SK-N-SH (cell line): ENCODE results near the gene RAB26. TPM values are rescaled to one million over a fixed set of nuclear protein-coding genes. Genes with fewer than 3 reads are reported as not detected.

Source experiments
- CTCF ChIA-PET: fragments of 300-600, 350-600 bp; formaldehyde crosslinking; extraction: SDS; loops from one replicate; lab custom pipeline; 2021; lab: Yijun Ruan, JAX
- POLR2A ChIA-PET: fragments of 350-600 bp; sonication (Branson Sonifier 250); formaldehyde crosslinking; extraction: SDS; loops from one replicate; lab custom pipeline; 2020; ENCODE audit warnings: antibody characterized with exemption, inconsistent platforms; lab: Yijun Ruan, JAX
- DNase-seq: peaks from one replicate; pipeline ENCODE4 v3.0.0; 2012
- H2AFZ ChIP-seq: fragments of 200-600 bp; sonication (generic); 2 replicates; pipeline ENCODE4 v1.8.1; 2016; ENCODE audit warnings: antibody characterized with exemption, mild to moderate bottlenecking, low read depth
- H3F3A ChIP-seq: fragments of 200-600 bp; sonication (generic); replicated peaks from 2 replicates; pipeline ENCODE3; 2016; ENCODE audit warnings: antibody characterized with exemption, mild to moderate bottlenecking; ENCODE audit not compliant: insufficient read depth
- H3K27ac ChIP-seq, 2 experiments: fragments of 200-500 bp in 1 of 2; fragments of 200-600 bp in 1 of 2; sonication (Bioruptor generic) in 1 of 2; sonication (generic), shearing (Covaris generic) in 1 of 2; 2 replicates each; pipeline versions ENCODE4 v1.5.1 to v1.6.1; 2014 to 2016; ENCODE audit warnings: low read depth in 2 of 2, inconsistent platforms in 1 of 2, low read length in 1 of 2, mild to moderate bottlenecking in 1 of 2, mixed read lengths in 1 of 2
- H3K27me3 ChIP-seq: fragments of 200-600 bp; sonication (generic), shearing (Covaris generic); 2 replicates; pipeline ENCODE4 v1.6.1; 2016; ENCODE audit warnings: mixed run types; ENCODE audit not compliant: insufficient read depth
- H3K36me3 ChIP-seq, 2 experiments: fragments of 200-500 bp in 1 of 2; fragments of 200-600 bp in 1 of 2; sonication (Bioruptor generic) in 1 of 2; sonication (generic) in 1 of 2; replicated peaks in 1 of 2; 2 replicates each; pipeline versions ENCODE3 to v1.5.1; 2014 to 2016; ENCODE audit warnings: low read length in 1 of 2, mild to moderate bottlenecking in 1 of 2; ENCODE audit not compliant: insufficient read depth in 2 of 2, control insufficient read depth in 1 of 2
- H3K4me1 ChIP-seq, 2 experiments: fragments of 200-500 bp in 1 of 2; fragments of 200-600 bp in 1 of 2; sonication (Bioruptor generic) in 1 of 2; sonication (generic), shearing (Covaris generic) in 1 of 2; 2 replicates each; pipeline versions ENCODE4 v1.5.1 to v1.6.1; 2014 to 2016; ENCODE audit warnings: low read depth in 1 of 2, low read length in 1 of 2, mixed run types in 1 of 2; ENCODE audit not compliant: insufficient read depth in 2 of 2, control insufficient read depth in 1 of 2
- H3K4me2 ChIP-seq: fragments of 200-600 bp; sonication (generic), shearing (Covaris generic); 2 replicates; pipeline ENCODE4 v1.6.1; 2017; ENCODE audit warnings: mixed run types
- H3K4me3 ChIP-seq, 2 experiments: fragments of 200-500 bp in 1 of 2; fragments of 200-600 bp in 1 of 2; sonication (Bioruptor generic) in 1 of 2; sonication (generic), shearing (Covaris generic) in 1 of 2; 2 replicates each; pipeline versions ENCODE4 v1.5.1 to v1.8.1; 2014 to 2016; ENCODE audit warnings: low read depth in 2 of 2, inconsistent platforms in 1 of 2, low read length in 1 of 2, mild to moderate bottlenecking in 1 of 2, mixed read lengths in 1 of 2, moderate library complexity in 1 of 2
- H3K79me2 ChIP-seq: fragments of 200-600 bp; sonication (generic); 2 replicates; pipeline ENCODE4 v1.8.1; 2017; ENCODE audit warnings: mild to moderate bottlenecking; ENCODE audit not compliant: insufficient read depth
- H3K9ac ChIP-seq: fragments of 200-600 bp; sonication (generic); 2 replicates; pipeline ENCODE4 v1.6.1; 2017; ENCODE audit warnings: mixed run types
- H3K9me2 ChIP-seq: fragments of 200-600 bp; sonication (generic); 2 replicates; pipeline ENCODE4 v1.6.1; 2017; ENCODE audit warnings: mixed run types
- H3K9me3 ChIP-seq: fragments of 200-600 bp; sonication (generic); 2 replicates; pipeline ENCODE4 v1.6.1; 2017; ENCODE audit warnings: mixed run types, mild to moderate bottlenecking, moderate library complexity
- H4K20me1 ChIP-seq: fragments of 200-600 bp; sonication (generic); 2 replicates; pipeline ENCODE4 v1.6.1; 2017; ENCODE audit warnings: mild to moderate bottlenecking, mixed run types; ENCODE audit not compliant: insufficient read depth
- CHD2 ChIP-seq: fragments of 150-350 bp; IDR thresholded peaks from 2 replicates; pipeline ENCODE4 v1.6.1; 2018; ENCODE audit warnings: low read length; ENCODE audit not compliant: partially characterized antibody
- CTCF ChIP-seq: fragments of 200-600 bp; sonication (generic); IDR thresholded peaks from 2 replicates; pipeline ENCODE4 v1.6.1; 2017; ENCODE audit warnings: antibody characterized with exemption, mild to moderate bottlenecking, moderate library complexity
- POLR2AphosphoS5 ChIP-seq: IDR thresholded peaks from 2 replicates; pipeline ENCODE4 v1.6.1; 2012; ENCODE audit warnings: low read depth, low read length
- RCOR1 ChIP-seq: fragments of 150-350 bp; IDR thresholded peaks from 2 replicates; pipeline ENCODE4 v1.6.1; 2017; ENCODE audit warnings: antibody characterized with exemption, low read length
- SIN3A ChIP-seq: IDR thresholded peaks from 2 replicates; pipeline ENCODE4 v1.6.1; 2012; ENCODE audit warnings: low read depth, mild to moderate bottlenecking, low read length, moderate library complexity, borderline replicate concordance
- SMC3 ChIP-seq: IDR thresholded peaks from 2 replicates; pipeline ENCODE4 v1.6.1; 2012; ENCODE audit warnings: low read depth, low read length, improper control_type of control experiment
- TAF1 ChIP-seq: IDR thresholded peaks from 2 replicates; pipeline ENCODE4 v1.6.1; 2012; ENCODE audit warnings: low read depth, mild to moderate bottlenecking, low read length, moderate library complexity, borderline replicate concordance
- TCF12 ChIP-seq: IDR thresholded peaks from 2 replicates; pipeline ENCODE4 v1.4.0; 2012
- WGBS: methylation state at CpG from one replicate; pipeline ENCODE4 v1.1.6; 2017; ENCODE audit warnings: low lambda C conversion rate; 5-methylcytosine and 5-hydroxymethylcytosine counted together
- polyA plus RNA-seq, 3 experiments: library from polyadenylated mRNA; depleted of rRNA; stranded (reverse); fragments of >200 nt; gene quantifications; 2 replicates each; pipeline ENCODE4 v1.2.3, GENCODE V29; 2012
- TF ChIP-seq, protein P1 (sequence below): fragments of 150-350 bp; IDR thresholded peaks from 2 replicates; pipeline ENCODE4 v1.6.1; 2017; ENCODE audit warnings: antibody characterized with exemption, low read length, low read depth, borderline replicate concordance
- TF ChIP-seq, protein P2 (sequence below): IDR thresholded peaks from 2 replicates; pipeline ENCODE4 v1.6.1; 2012; ENCODE audit warnings: mild to moderate bottlenecking, low read depth, low read length, moderate library complexity
- TF ChIP-seq, protein P3 (sequence below): fragments of 150-350 bp; IDR thresholded peaks from 2 replicates; pipeline ENCODE4 v1.6.1; 2016; ENCODE audit warnings: mild to moderate bottlenecking, low read depth, low read length

Gene RAB26
- polyA plus RNA-seq, 1 of the 3 experiments (the other 2 are of a cell fraction), result 14.3 TPM

GRCh38 chr16:2179576-2179975 lies 31.2 kb downstream of the RAB26 start:
- WGBS, result 96% methylated on average over 17 of the region's 31 CpGs
- Histone ChIP-seq H3K36me3 (peaks cover 0 to 35% of the 10 kb centered on the region in 2 experiments), H3F3A (no peaks in the 10 kb centered on the region), H3K27me3 (no peaks in the 10 kb centered on the region), H3K9me3 (no peaks in the 10 kb centered on the region)
- CTCF ChIA-PET, result interaction anchor here (2.1 kb wide), 1 partner anchor 15 kb away, joined by 5 read pairs; no protein-coding TSS in a partner anchor
- TF ChIP-seq RCOR1, result no peak
- no peak for TF ChIP-seq CHD2
- TF ChIP-seq, protein P1, sequence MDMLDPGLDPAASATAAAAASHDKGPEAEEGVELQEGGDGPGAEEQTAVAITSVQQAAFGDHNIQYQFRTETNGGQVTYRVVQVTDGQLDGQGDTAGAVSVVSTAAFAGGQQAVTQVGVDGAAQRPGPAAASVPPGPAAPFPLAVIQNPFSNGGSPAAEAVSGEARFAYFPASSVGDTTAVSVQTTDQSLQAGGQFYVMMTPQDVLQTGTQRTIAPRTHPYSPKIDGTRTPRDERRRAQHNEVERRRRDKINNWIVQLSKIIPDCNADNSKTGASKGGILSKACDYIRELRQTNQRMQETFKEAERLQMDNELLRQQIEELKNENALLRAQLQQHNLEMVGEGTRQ, result no peak
- no peak for TF ChIP-seq TCF12
- no peak for TF ChIP-seq SMC3
- TF ChIP-seq CTCF, result no peak
- TF ChIP-seq, protein P2, sequence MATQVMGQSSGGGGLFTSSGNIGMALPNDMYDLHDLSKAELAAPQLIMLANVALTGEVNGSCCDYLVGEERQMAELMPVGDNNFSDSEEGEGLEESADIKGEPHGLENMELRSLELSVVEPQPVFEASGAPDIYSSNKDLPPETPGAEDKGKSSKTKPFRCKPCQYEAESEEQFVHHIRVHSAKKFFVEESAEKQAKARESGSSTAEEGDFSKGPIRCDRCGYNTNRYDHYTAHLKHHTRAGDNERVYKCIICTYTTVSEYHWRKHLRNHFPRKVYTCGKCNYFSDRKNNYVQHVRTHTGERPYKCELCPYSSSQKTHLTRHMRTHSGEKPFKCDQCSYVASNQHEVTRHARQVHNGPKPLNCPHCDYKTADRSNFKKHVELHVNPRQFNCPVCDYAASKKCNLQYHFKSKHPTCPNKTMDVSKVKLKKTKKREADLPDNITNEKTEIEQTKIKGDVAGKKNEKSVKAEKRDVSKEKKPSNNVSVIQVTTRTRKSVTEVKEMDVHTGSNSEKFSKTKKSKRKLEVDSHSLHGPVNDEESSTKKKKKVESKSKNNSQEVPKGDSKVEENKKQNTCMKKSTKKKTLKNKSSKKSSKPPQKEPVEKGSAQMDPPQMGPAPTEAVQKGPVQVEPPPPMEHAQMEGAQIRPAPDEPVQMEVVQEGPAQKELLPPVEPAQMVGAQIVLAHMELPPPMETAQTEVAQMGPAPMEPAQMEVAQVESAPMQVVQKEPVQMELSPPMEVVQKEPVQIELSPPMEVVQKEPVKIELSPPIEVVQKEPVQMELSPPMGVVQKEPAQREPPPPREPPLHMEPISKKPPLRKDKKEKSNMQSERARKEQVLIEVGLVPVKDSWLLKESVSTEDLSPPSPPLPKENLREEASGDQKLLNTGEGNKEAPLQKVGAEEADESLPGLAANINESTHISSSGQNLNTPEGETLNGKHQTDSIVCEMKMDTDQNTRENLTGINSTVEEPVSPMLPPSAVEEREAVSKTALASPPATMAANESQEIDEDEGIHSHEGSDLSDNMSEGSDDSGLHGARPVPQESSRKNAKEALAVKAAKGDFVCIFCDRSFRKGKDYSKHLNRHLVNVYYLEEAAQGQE, result no peak
- TF ChIP-seq, protein P3, sequence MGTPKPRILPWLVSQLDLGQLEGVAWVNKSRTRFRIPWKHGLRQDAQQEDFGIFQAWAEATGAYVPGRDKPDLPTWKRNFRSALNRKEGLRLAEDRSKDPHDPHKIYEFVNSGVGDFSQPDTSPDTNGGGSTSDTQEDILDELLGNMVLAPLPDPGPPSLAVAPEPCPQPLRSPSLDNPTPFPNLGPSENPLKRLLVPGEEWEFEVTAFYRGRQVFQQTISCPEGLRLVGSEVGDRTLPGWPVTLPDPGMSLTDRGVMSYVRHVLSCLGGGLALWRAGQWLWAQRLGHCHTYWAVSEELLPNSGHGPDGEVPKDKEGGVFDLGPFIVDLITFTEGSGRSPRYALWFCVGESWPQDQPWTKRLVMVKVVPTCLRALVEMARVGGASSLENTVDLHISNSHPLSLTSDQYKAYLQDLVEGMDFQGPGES, result no peak
- TF ChIP-seq SIN3A, result no peak
- TF ChIP-seq POLR2AphosphoS5, result no peak
- no peak for TF ChIP-seq TAF1
- TF ChIP-seq, all 33 proteins: peak for 0
- no peak overlapping the region for H3K4me2 ChIP-seq
- POLR2A ChIA-PET, result no interaction called here
- no peak overlapping the region for H3K4me3 ChIP-seq
- H3K4me1 ChIP-seq, result no peaks in the 10 kb centered on the region
- no peak for DNase-seq
- no peak overlapping the region for H3K9ac ChIP-seq
- H4K20me1 ChIP-seq, result no peaks in the 10 kb centered on the region
- H3K9me2 ChIP-seq, result no peaks in the 10 kb centered on the region
- H3K27ac ChIP-seq, result no peak overlapping the region
- no peaks in the 10 kb centered on the region for H3K79me2 ChIP-seq
- no peak overlapping the region for H2AFZ ChIP-seq
